Gastroesophageal sphincter (tissue), 3 donors: ENCODE results near the gene FAM210B.

Source experiments
- POLR2AphosphoS5 ChIP-seq: sonication (generic); formaldehyde crosslinking; IDR thresholded peaks from one replicate; pipeline ENCODE4 v1.6.1; 2017; ENCODE audit warnings: antibody characterized with exemption
- TF ChIP-seq, protein P1 (sequence below), 4 experiments: fragments of 200-600 bp in 2 of 4; fragments of 450-650 bp in 2 of 4; sonication (generic) in 1 of 4; IDR thresholded peaks; one replicate each; pipeline ENCODE4 v1.5.1; 2017 to 2019; ENCODE audit warnings: antibody characterized with exemption in 4 of 4, mild to moderate bottlenecking in 2 of 4, moderate library complexity in 2 of 4

- TF ChIP-seq, protein P1, sequence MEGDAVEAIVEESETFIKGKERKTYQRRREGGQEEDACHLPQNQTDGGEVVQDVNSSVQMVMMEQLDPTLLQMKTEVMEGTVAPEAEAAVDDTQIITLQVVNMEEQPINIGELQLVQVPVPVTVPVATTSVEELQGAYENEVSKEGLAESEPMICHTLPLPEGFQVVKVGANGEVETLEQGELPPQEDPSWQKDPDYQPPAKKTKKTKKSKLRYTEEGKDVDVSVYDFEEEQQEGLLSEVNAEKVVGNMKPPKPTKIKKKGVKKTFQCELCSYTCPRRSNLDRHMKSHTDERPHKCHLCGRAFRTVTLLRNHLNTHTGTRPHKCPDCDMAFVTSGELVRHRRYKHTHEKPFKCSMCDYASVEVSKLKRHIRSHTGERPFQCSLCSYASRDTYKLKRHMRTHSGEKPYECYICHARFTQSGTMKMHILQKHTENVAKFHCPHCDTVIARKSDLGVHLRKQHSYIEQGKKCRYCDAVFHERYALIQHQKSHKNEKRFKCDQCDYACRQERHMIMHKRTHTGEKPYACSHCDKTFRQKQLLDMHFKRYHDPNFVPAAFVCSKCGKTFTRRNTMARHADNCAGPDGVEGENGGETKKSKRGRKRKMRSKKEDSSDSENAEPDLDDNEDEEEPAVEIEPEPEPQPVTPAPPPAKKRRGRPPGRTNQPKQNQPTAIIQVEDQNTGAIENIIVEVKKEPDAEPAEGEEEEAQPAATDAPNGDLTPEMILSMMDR (IDR thresholded peaks at IDR 0.05), result no peak
- TF ChIP-seq POLR2AphosphoS5, result no peak
Measured at GRCh38 chr20:56369179-56369578, 10.4 kb downstream of the FAM210B start.
